Panc1 (cell line): Measurements from ENCODE around the gene UBR3. TPM values are rescaled to one million over a fixed set of nuclear protein-coding genes. Genes with fewer than 3 reads are reported as not detected.

Experiments used
- ATAC-seq: fragments of 200-7000 bp; cut with Tn5 transposase; 2 replicates; pipeline ENCODE4 v1.9.1; 2020; ENCODE audit warnings: mild to moderate bottlenecking, moderate library complexity
- BruUV-seq: library from RNA; stranded (reverse); fragments of 400-500 nt; replicated peaks from 2 replicates; lab custom pipeline; 2021; lab: Mats Ljungman, UMichigan
- CTCF ChIA-PET: fragments of 300-600 bp; sonication (Branson Sonifier 250); formaldehyde crosslinking; loops from one replicate; lab custom pipeline; 2022; ENCODE audit warnings: antibody characterized with exemption; lab: Charles Lee
- POLR2A ChIA-PET: fragments of 300-600 bp; sonication (Branson Sonifier 250); formaldehyde crosslinking; loops from one replicate; lab custom pipeline; 2022; ENCODE audit warnings: antibody characterized with exemption; lab: Charles Lee
- DNase-seq: peaks from one replicate; pipeline ENCODE4 v3.0.0-alpha.2; 2010; ENCODE audit warnings: low read depth, low spot score
- H3K27ac ChIP-seq: 2 replicates; pipeline ENCODE4 v1.5.1; 2011; ENCODE audit warnings: mild to moderate bottlenecking, low read length, inconsistent platforms
- H3K27me3 ChIP-seq: fragments of 200-500 bp; sonication (Bioruptor generic); 2 replicates; pipeline ENCODE4 v1.6.0; 2014; ENCODE audit warnings: low read length, inconsistent platforms; ENCODE audit not compliant: control insufficient read depth, insufficient read depth
- H3K36me3 ChIP-seq: fragments of 200-500 bp; sonication (Bioruptor generic); 2 replicates; pipeline ENCODE4 v1.5.1; 2014; ENCODE audit warnings: inconsistent platforms, mild to moderate bottlenecking, low read length, moderate library complexity; ENCODE audit not compliant: control insufficient read depth, insufficient read depth
- H3K4me1 ChIP-seq: 2 replicates; pipeline ENCODE4 v1.5.1; 2011; ENCODE audit warnings: inconsistent platforms, mild to moderate bottlenecking, low read length, moderate library complexity; ENCODE audit not compliant: control insufficient read depth, insufficient read depth
- H3K4me3 ChIP-seq, 2 experiments: 2 replicates each; pipeline ENCODE4 v1.5.1; 2011 to 2012; ENCODE audit warnings: low read depth in 2 of 2, low read length in 2 of 2, mild to moderate bottlenecking in 2 of 2, inconsistent platforms in 1 of 2, moderate library complexity in 1 of 2
- H3K9me3 ChIP-seq: fragments of 200-500 bp; sonication (Bioruptor generic); 2 replicates; pipeline ENCODE4 v1.5.1; 2014; ENCODE audit warnings: low read depth, mild to moderate bottlenecking, inconsistent platforms, low read length, moderate library complexity; ENCODE audit not compliant: control insufficient read depth, insufficient read depth
- CTCF ChIP-seq: fragments of 450-650 bp; IDR thresholded peaks from 2 replicates; pipeline ENCODE4 v1.5.1; 2017; ENCODE audit warnings: mild to moderate bottlenecking
- POLR2AphosphoS5 ChIP-seq: IDR thresholded peaks from 2 replicates; pipeline ENCODE4 v1.6.1; 2012; ENCODE audit warnings: mild to moderate bottlenecking, low read depth, low read length, moderate library complexity
- REST ChIP-seq, 2 experiments: IDR thresholded peaks; 2 replicates each; pipeline ENCODE4 v1.6.1; 2011 to 2012; ENCODE audit warnings: low read depth in 2 of 2, control low read depth in 1 of 2, low read length in 1 of 2, mild to moderate bottlenecking in 1 of 2, moderate library complexity in 1 of 2; ENCODE audit not compliant: insufficient read depth in 1 of 2
- SIN3A ChIP-seq: IDR thresholded peaks from 2 replicates; pipeline ENCODE4 v1.6.1; 2012; ENCODE audit warnings: low read depth, mild to moderate bottlenecking, low read length, moderate library complexity, borderline replicate concordance; ENCODE audit not compliant: insufficient read depth
- TCF7L2 ChIP-seq: IDR thresholded peaks from 2 replicates; pipeline ENCODE4 v1.6.1; 2011; ENCODE audit warnings: mild to moderate bottlenecking, low read depth, low read length, inconsistent platforms
- in situ Hi-C: cut with HindIII; loops from 2 replicates; pipeline ENCODE4 v1.10.0; 2016; ENCODE audit warnings: low sequenced_read_pairs, low pct_unique_long_range_greater_than_20kb
- intact Hi-C: fragments of 100-400 bp; cut with micrococcal nuclease; formaldehyde crosslinking; loops from one replicate; pipeline ENCODE4 v1.10.0; 2022; ENCODE audit not compliant: unreplicated experiment
- total RNA-seq: library from RNA; stranded (reverse); gene quantifications from one replicate; pipeline ENCODE4 v1.2.1, GENCODE V29; 2021; ENCODE audit not compliant: unreplicated experiment

Gene UBR3
- total RNA-seq, 1 experiment from 2014 or later: 27.9 TPM

DNA sequence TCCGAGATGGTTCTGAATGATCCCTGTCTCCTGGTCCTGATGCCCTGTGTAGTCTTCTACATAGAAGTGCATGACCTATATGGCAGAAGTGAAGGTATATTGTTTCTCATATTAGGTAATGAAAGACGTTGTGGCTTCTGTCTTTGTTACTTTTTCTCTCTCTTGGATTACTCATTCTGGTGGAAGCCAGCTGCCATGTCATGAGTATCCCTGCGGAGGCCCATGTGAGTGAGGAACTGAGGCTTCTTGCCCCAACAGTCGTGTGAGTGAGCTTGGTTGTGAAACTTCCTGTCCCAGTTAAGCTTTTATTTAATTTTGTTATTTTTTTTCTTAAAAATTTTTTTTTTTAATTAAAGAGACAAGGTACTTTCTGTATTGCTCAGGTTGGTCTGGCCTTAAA is 134.7 kb downstream of the UBR3 start:
- Histone ChIP-seq H3K27ac (no peak overlapping the region), H3K4me3 (no peak overlapping the region), H3K27me3 (no peaks in the 10 kb centered on the region), H3K9me3 (no peaks in the 10 kb centered on the region), H3K4me1 (peaks cover 5% of the 10 kb centered on the region; the same call in 1 of the 2 replicates), H3K36me3 (peaks cover 2% of the 10 kb centered on the region; the same call in 1 of the 2 replicates)
- no peak for ATAC-seq
- no TSS peak for BruUV-seq
- DNase-seq: no peak
- CTCF ChIA-PET: no interaction called here
- POLR2A ChIA-PET: interaction anchor here (0.6 kb wide), 1 partner anchor 1191 kb away, joined by 3 read pairs; no protein-coding TSS in a partner anchor
- intact Hi-C loops: no loop called here
- in situ Hi-C loops: no loop called here
- no peak for TF ChIP-seq SIN3A
- TF ChIP-seq REST (IDR thresholded peaks at IDR 0.05; ENCODE audit: insufficient read depth in 1 of 2, low read depth in 2 of 2, low read length in 1 of 2): no peak
- TF ChIP-seq POLR2AphosphoS5: no peak
- TF ChIP-seq TCF7L2: no peak
- TF ChIP-seq CTCF: no peak

DNA sequence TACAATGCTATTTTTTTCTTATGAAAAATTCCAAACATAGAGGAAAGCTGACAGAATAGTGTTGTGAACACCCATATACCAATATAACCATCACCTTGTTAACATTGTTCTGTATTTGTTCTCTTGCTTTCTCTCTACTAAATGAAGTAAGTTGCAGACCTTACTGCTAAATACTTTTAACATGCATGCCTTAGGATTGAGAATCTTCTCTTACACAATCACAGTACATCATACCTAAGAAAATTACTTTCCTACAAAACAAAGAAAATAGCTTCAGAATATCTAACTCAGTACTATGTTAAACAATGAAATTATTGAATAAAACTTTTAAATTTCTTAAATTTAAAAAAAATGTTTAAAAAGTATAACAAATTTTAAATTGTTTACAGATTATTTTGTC is 136.5 kb downstream of the UBR3 start:
- Histone ChIP-seq H3K36me3 (peaks cover under 1% of the 10 kb centered on the region; the same call in 1 of the 2 replicates), H3K4me1 (peaks cover 5% of the 10 kb centered on the region; the same call in 1 of the 2 replicates), H3K4me3 (no peak overlapping the region), H3K9me3 (no peaks in the 10 kb centered on the region), H3K27ac (no peak overlapping the region), H3K27me3 (no peaks in the 10 kb centered on the region)
- ATAC-seq (no peak), DNase-seq (no peak)
- TF ChIP-seq POLR2AphosphoS5 (no peak), CTCF (no peak), TCF7L2 (no peak), REST (IDR thresholded peaks at IDR 0.05; ENCODE audit: insufficient read depth in 1 of 2, low read depth in 2 of 2, low read length in 1 of 2) (no peak), SIN3A (no peak)
- BruUV-seq: no TSS peak
- intact Hi-C loops (no loop called here), in situ Hi-C loops (no loop called here)
- POLR2A ChIA-PET: no interaction called here
- CTCF ChIA-PET: no interaction called here
